ENCODE data around the gene RUSC1. TPM values are rescaled to one million over a fixed set of nuclear protein-coding genes. Genes with fewer than 3 reads are reported as not detected.

Gene RUSC1
- total RNA-seq, 4 donors from 2014 or later = 11.5 to 21.1 (median 12.5) TPM

GRCh38 chr1:155296661-155297060, 24.0 kb upstream of the RUSC1 start:
- DNase-seq (ENCODE audit: low spot score) = no peak
- no peak for TF ChIP-seq CTCF (IDR thresholded peaks at IDR 0.05)
- no peak for ATAC-seq (ENCODE audit: low FRiP score)

- no peak for ATAC-seq (ENCODE audit: low FRiP score)
- DNase-seq (ENCODE audit: low spot score) = no peak
- TF ChIP-seq CTCF (IDR thresholded peaks at IDR 0.05) = no peak
Observed at GRCh38 chr1:155297384-155297783, 23.3 kb upstream of the RUSC1 start.

- DNase-seq (ENCODE audit: low spot score) (no peak), ATAC-seq (ENCODE audit: low FRiP score) (no peak)
- TF ChIP-seq CTCF (IDR thresholded peaks at IDR 0.05) = no peak
Observed at GRCh38 chr1:155300024-155300423, 20.7 kb upstream of the RUSC1 start.

- DNase-seq (ENCODE audit: low spot score) = no peak
- no peak for ATAC-seq (ENCODE audit: low FRiP score)
- TF ChIP-seq CTCF (IDR thresholded peaks at IDR 0.05) = no peak
Observed at GRCh38 chr1:155300553-155301329, 20.0 kb upstream of the RUSC1 start.

- ATAC-seq (ENCODE audit: low FRiP score) (no peak), DNase-seq (ENCODE audit: low spot score) (no peak)
- no peak for TF ChIP-seq CTCF (IDR thresholded peaks at IDR 0.05)
Observed at GRCh38 chr1:155301342-155301841, 19.3 kb upstream of the RUSC1 start, which contains the start of gene PKLR. Gene PKLR, minus strand, starts transcription at chr1:155301438. Its CDS starts 43 bp downstream, at chr1:155301395.

- no peak for ATAC-seq (ENCODE audit: low FRiP score)
- no peak for DNase-seq (ENCODE audit: low spot score)
Observed at GRCh38 chr1:155304558-155305063, 16.1 kb upstream of the RUSC1 start.

More at GRCh38 chr1:155304558-155305063, 16.1 kb upstream of the RUSC1 start:
- TF ChIP-seq CTCF (IDR thresholded peaks at IDR 0.05) = no peak

All from omental fat pad (tissue), 4 donors.